DND-41 (cell line): ENCODE measurements around the gene SMURF1.

Experiments used
- ATAC-seq: fragments of 200-7000 bp; cut with Tn5 transposase; 3 replicates; pipeline ENCODE4 v1.9.1; 2021; ENCODE audit warnings: low read depth; ENCODE audit not compliant: insufficient read depth
- DNase-seq: peaks from one replicate; pipeline ENCODE4 v3.0.0-alpha.2; 2020
- H2AFZ ChIP-seq: 2 replicates; pipeline ENCODE4 v1.6.0; 2012; ENCODE audit warnings: low read depth, low read length
- H3K27ac ChIP-seq: 2 replicates; pipeline ENCODE4 v1.5.1; 2012; ENCODE audit warnings: low read length, inconsistent platforms
- H3K27me3 ChIP-seq: fragments of 200-600 bp; sonication (generic); 2 replicates; pipeline ENCODE4 v1.6.0; 2012; ENCODE audit warnings: low read length, mild to moderate bottlenecking, inconsistent platforms; ENCODE audit not compliant: insufficient read depth, poor library complexity
- H3K36me3 ChIP-seq: 2 replicates; pipeline ENCODE4 v1.5.1; 2012; ENCODE audit warnings: low read length, inconsistent platforms; ENCODE audit not compliant: insufficient read depth
- H3K4me1 ChIP-seq: 2 replicates; pipeline ENCODE4 v1.5.1; 2012; ENCODE audit warnings: mild to moderate bottlenecking, low read length; ENCODE audit not compliant: insufficient read depth
- H3K4me2 ChIP-seq: 2 replicates; pipeline ENCODE4 v1.6.0; 2012; ENCODE audit warnings: mild to moderate bottlenecking, moderate library complexity, low read length, inconsistent platforms; ENCODE audit not compliant: insufficient read depth
- H3K4me3 ChIP-seq, 2 experiments: fragments of 200-600 bp in 1 of 2; shearing (Covaris generic) in 1 of 2; 2 replicates each; pipeline ENCODE4 v1.5.1; 2012 to 2016; ENCODE audit warnings: inconsistent platforms in 2 of 2, low read length in 2 of 2, mild to moderate bottlenecking in 2 of 2, low read depth in 1 of 2, moderate library complexity in 1 of 2
- H3K79me2 ChIP-seq: 2 replicates; pipeline ENCODE4 v1.6.0; 2012; ENCODE audit warnings: low read length, inconsistent platforms; ENCODE audit not compliant: insufficient read depth
- H3K9ac ChIP-seq: 2 replicates; pipeline ENCODE4 v1.6.0; 2012; ENCODE audit warnings: low read depth, mild to moderate bottlenecking, inconsistent platforms, low read length, moderate library complexity
- H3K9me3 ChIP-seq: 2 replicates; pipeline ENCODE4 v1.5.1; 2012; ENCODE audit warnings: low read length, moderate library complexity, mild to moderate bottlenecking, inconsistent platforms; ENCODE audit not compliant: insufficient read depth, severe bottlenecking
- H4K20me1 ChIP-seq: 2 replicates; pipeline ENCODE4 v1.6.0; 2012; ENCODE audit warnings: low read length; ENCODE audit not compliant: insufficient read depth
- CTCF ChIP-seq: IDR thresholded peaks from 2 replicates; pipeline ENCODE4 v1.5.1; 2012; ENCODE audit warnings: borderline replicate concordance, low read length, moderate library complexity, mild to moderate bottlenecking; ENCODE audit not compliant: poor library complexity, severe bottlenecking; ENCODE audit errors: extremely low read depth
- EZH2 ChIP-seq: IDR thresholded peaks from 3 replicates; pipeline ENCODE4 v1.6.1; 2012; ENCODE audit warnings: borderline replicate concordance, low read depth, mild to moderate bottlenecking, moderate library complexity, low read length, inconsistent platforms; ENCODE audit not compliant: severe bottlenecking

Gene SMURF1

DNA sequence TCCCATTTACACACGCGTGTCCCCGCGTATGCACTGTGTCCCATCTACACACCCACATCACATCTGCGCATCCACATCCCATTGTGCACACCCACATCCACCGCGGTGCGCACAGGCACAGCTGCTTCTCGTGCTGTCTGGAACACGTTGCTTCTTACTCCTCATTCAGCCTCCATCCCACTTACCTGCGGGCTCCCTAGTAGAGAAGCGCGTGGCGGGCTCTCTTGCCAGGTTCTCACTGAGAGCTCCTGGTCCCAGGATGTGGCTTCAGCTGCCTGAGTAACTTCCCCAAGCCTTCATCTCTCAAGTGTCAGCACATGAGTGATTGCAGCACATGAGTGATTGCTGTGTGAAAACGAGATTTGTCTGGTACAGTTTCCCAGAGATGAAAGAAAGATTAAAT, 147.8 kb downstream of the SMURF1 start:
- TF ChIP-seq EZH2 (no peak), CTCF (no peak)
- DNase-seq = no peak
- H3K4me1 ChIP-seq = no peaks in the 10 kb centered on the region
- no peak for ATAC-seq
- no peaks in the 10 kb centered on the region for H3K27me3 ChIP-seq
- H3K79me2 ChIP-seq = no peaks in the 10 kb centered on the region
- no peak overlapping the region for H3K27ac ChIP-seq
- no peak overlapping the region for H3K4me3 ChIP-seq
- peaks cover 93% of the 10 kb centered on the region for H3K36me3 ChIP-seq
- H3K4me2 ChIP-seq = no peak overlapping the region
- no peak overlapping the region for H3K9ac ChIP-seq
- no peaks in the 10 kb centered on the region for H3K9me3 ChIP-seq
- no peak overlapping the region for H2AFZ ChIP-seq
- H4K20me1 ChIP-seq = peaks cover 5% of the 10 kb centered on the region

- H4K20me1 ChIP-seq = peaks cover 5% of the 10 kb centered on the region
- H3K9me3 ChIP-seq = no peaks in the 10 kb centered on the region
- H3K36me3 ChIP-seq = peaks cover 93% of the 10 kb centered on the region
- TF ChIP-seq CTCF (no peak), EZH2 (no peak)
- no peak overlapping the region for H3K4me3 ChIP-seq
- H3K4me1 ChIP-seq = no peaks in the 10 kb centered on the region
- H3K79me2 ChIP-seq = no peaks in the 10 kb centered on the region
- no peak overlapping the region for H3K27ac ChIP-seq
- no peak for DNase-seq
- H2AFZ ChIP-seq = no peak overlapping the region
- H3K9ac ChIP-seq = no peak overlapping the region
- H3K27me3 ChIP-seq = no peaks in the 10 kb centered on the region
- ATAC-seq = no peak
- H3K4me2 ChIP-seq = no peak overlapping the region
Observed at GRCh38 chr7:98995523-98996149, 148.3 kb downstream of the SMURF1 start.

DNA sequence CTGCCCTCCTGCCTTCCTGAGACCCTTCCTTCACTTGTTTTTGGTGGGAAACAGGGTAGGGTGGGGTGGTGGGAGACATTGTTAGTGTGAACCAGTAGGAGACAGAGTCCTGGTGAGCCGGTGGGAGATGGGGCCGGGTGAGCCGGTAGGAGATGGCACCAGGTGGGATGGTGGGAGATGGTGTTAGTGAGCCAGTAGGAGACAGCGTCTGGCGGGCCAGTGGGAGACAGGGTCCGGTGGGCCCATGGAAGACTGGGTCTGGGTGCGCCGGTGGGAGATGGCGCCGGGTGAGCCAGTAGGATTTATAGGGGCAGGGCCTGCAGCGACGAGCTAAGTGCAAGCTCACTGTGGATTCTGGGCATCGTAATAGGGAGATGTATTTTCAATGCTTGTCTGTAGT, 148.8 kb downstream of the SMURF1 start:
- no peak overlapping the region for H2AFZ ChIP-seq
- TF ChIP-seq CTCF (no peak), EZH2 (no peak)
- no peak overlapping the region for H3K4me2 ChIP-seq
- ATAC-seq = no peak
- H3K4me1 ChIP-seq = no peaks in the 10 kb centered on the region
- H4K20me1 ChIP-seq = peaks cover 5% of the 10 kb centered on the region; the same call in 1 of the 2 replicates
- H3K9me3 ChIP-seq = no peaks in the 10 kb centered on the region
- no peak for DNase-seq
- no peak overlapping the region for H3K4me3 ChIP-seq
- H3K36me3 ChIP-seq = peaks cover 92% of the 10 kb centered on the region
- no peak overlapping the region for H3K9ac ChIP-seq
- H3K27ac ChIP-seq = no peak overlapping the region
- no peaks in the 10 kb centered on the region for H3K79me2 ChIP-seq
- H3K27me3 ChIP-seq = no peaks in the 10 kb centered on the region
